ENCODE measurements around the gene STEAP2.

STEAP2 gene

GRCh38 chr7:90194911-90195809 is 16.4 kb upstream of the STEAP2 start:
- DNase-seq, result no peak

GRCh38 chr7:90201500-90202195 is 9.9 kb upstream of the STEAP2 start:
- DNase-seq, result no peak

GRCh38 chr7:90207956-90208355 is 3.6 kb upstream of the STEAP2 start:
- DNase-seq, result no peak

- DNase-seq, result no peak
Observed at GRCh38 chr7:90209776-90210175, 1.8 kb upstream of the STEAP2 start.

DNA sequence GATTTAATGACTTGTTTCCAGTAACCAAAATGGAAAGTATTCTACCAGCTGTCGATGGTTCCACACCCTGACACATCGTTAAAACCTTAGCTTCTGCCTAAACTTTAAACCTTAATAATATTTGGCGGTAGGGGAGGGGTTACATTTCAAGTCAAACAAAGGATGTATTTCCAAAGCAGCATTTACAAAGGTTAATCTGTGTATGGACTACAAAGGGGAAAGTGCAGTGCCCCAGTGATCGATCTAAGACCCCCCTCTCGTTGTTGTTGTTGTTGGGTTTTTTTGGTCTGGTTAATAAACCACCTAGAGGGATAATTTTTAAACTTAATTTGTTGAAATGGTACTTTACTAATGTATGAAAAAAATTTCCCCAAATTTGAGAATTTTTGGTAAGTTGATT is 1.1 kb upstream of the STEAP2 start:
- no peak for DNase-seq

DNA sequence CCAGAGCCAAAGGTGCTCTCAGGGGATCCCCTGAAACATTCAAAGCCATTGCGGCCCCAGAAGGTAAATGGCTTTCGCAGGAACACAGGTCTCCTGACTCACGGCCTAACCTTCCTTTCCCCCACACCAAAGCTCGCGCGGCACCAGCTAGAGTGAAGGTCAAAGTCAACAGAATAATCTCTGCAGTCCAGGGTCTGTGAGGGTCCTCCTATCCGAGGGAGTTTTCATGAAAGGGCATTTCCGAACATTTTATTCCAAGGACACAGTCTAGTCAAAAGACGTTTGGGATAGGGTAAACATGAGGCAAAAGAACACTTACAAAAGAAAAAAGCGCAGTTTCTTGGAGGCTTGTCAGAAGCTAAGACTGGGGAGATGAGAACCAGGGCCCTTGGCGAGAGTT is 559 bp upstream of the STEAP2 start:
- no peak for DNase-seq

GRCh38 chr7:90212149-90212495 is 582 bp downstream of the STEAP2 start:
- no peak for DNase-seq

- no peak for DNase-seq
Observed at GRCh38 chr7:90213521-90213920, 2.0 kb downstream of the STEAP2 start.

DNA sequence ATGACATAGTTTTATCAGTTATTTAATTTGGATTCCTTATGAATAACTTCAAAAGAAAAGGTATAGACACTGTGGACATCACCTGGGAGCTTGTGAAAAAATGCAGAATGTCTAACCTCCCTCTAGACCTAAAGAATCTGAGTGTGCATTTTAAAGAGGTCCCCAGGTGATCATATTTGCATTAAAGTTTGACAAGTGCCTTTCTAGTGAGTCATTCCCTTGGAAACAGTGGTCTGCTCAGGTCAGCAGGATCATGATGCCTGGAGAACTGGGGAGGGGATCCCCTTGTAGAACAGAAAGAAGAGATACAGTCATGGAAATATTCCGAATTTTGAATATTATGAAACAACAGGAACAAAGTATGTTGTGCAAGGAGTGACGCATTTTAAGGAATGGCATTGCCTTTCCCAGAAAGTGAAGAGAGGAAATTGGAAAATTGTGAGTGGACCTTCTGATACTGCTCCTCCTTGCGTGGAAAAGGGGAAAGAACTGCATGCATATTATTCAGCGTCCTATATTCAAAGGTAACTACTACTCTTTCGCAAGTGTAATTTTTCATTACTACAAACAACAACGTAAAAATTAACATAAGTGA is 4.6 kb downstream of the STEAP2 start:
- no peak for DNase-seq

DNA sequence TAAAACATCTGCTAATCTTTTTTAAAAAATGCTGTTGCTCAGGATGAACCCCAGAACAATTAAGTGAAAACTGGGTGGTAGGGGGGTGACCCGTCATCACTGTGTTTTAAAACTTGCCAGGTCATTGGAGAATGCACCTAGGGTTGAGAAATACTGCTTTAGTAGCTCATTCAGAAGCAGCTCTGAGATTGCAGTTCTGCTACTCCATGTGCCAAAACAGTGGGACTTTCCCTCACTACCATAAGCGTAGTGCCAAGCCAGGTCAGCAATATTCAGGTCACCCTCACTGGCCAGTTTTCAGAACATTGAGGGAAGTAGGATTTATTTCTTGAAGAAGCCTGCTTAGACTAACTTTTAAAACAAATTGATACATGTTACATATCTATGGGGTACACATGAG is 5.2 kb downstream of the STEAP2 start:
- no peak for DNase-seq

DNA sequence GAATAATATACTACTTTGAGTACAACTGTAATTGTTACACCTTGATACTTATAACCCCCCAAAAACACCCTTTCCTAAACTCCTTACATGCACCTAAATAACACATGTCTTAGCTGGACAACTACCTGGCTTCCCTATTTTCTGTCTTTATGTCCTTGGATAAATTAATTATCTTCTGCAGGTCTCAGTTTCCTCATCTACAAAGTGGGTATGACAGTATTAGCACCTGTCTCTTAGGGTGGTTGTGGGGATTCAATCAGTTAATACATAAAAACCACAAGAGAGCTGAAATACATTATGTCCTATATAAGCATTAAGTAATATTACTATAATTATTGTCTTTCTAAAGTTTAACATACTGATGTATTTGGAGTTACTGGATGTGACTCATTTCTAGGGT is 10.8 kb downstream of the STEAP2 start:
- no peak for DNase-seq

GRCh38 chr7:90222811-90223725 is 11.5 kb downstream of the STEAP2 start:
- DNase-seq, result no peak

- DNase-seq, result no peak
Observed at GRCh38 chr7:90224195-90224594, 12.7 kb downstream of the STEAP2 start.

GRCh38 chr7:90225181-90225580 is 13.6 kb downstream of the STEAP2 start:
- DNase-seq, result no peak

- no peak for DNase-seq
Observed at GRCh38 chr7:90225601-90226000, 14.1 kb downstream of the STEAP2 start.

GRCh38 chr7:90227259-90227658 is 15.7 kb downstream of the STEAP2 start:
- no peak for DNase-seq

- DNase-seq, result no peak
Observed at GRCh38 chr7:90229682-90230081, 18.1 kb downstream of the STEAP2 start.

- no peak for DNase-seq
Observed at GRCh38 chr7:90230834-90231233, 19.3 kb downstream of the STEAP2 start.

DNA sequence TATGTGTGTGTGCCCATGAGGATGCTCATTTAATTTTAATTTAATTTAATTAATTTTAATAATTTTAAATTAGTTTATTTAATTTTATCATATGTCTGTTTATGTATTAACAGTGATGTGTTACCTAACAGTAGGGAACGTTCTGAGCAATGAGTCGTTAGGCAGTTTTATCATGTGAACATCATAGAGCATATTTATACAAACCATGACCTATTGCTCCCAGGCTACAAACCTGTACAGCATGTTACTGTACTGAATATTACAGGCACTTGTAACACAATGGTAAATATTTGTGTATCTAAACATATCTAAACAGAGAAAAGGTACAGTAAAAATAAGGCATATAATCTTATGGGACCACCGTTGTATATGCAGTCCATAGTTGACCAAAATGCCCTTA is 19.8 kb downstream of the STEAP2 start:
- DNase-seq, result no peak

DNA sequence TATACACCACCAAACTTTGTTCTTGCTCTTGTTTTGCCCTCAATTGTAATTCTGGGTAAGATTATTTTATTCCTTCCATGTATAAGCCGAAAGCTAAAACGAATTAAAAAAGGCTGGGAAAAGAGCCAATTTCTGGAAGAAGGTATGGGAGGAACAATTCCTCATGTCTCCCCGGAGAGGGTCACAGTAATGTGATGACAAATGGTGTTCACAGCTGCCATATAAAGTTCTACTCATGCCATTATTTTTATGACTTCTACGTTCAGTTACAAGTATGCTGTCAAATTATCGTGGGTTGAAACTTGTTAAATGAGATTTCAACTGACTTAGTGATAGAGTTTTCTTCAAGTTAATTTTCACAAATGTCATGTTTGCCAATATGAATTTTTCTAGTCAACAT is 20.9 kb downstream of the STEAP2 start:
- DNase-seq, result no peak

DNA sequence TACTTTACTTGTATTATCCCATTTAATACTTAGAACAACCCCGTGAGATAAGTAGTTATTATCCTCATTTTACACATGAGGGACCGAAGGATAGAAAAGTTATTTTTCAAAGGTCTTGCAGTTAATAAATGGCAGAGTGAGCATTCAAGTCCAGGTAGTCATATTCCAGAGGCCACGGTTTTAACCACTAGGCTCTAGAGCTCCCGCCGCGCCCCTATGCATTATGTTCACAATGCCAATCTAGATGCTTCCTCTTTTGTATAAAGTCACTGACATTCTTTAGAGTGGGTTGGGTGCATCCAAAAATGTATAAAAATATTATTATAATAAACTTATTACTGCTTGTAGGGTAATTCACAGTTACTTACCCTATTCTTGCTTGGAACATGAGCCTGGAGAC is 22.0 kb downstream of the STEAP2 start:
- DNase-seq, result no peak

- DNase-seq, result no peak
Observed at GRCh38 chr7:90236721-90237289, 25.3 kb downstream of the STEAP2 start.

DNA sequence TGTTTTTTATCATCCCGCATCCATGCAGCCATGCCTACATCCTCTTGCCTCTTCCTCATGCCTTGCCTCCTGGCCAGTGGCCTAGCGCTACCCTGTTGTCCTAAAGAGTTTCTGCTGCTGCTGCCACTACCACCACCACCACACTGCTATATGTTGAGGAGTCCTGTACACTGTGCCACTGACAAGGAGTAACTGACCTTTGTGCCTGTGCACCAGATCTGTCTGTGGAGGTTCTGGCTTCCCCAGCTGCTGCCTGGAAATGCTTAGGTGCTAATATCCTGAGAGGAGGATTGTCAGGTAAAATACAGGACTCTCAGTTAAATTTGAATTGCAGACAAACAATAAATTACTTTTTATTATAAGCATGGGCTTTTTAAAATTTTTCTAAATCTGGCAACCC is 26.5 kb downstream of the STEAP2 start:
- no peak for DNase-seq

Measured in activated gamma-delta T cell treated with Interleukin-2 at 50 U/mL for 16 hours (primary cell).